GM12801 (cell line): ENCODE results near the gene VAV3.

ENCODE experiments used
- CTCF ChIP-seq: IDR thresholded peaks from one replicate; pipeline ENCODE4 v1.5.1; 2011; ENCODE audit warnings: control low read depth; ENCODE audit not compliant: insufficient read length; ENCODE audit errors: extremely low read depth

The VAV3 gene

GRCh38 chr1:107877745-107878144, 87.2 kb downstream of the VAV3 start:
- no peak for TF ChIP-seq CTCF

- TF ChIP-seq CTCF, result no peak
Observed at GRCh38 chr1:107877092-107877491, 87.9 kb downstream of the VAV3 start.

GRCh38 chr1:107875689-107876088, 89.3 kb downstream of the VAV3 start:
- TF ChIP-seq CTCF, result no peak

- no peak for TF ChIP-seq CTCF
Observed at GRCh38 chr1:107874221-107874620, 90.8 kb downstream of the VAV3 start.

GRCh38 chr1:107871687-107872395, 93.1 kb downstream of the VAV3 start:
- no peak for TF ChIP-seq CTCF

GRCh38 chr1:107871259-107871658, 93.7 kb downstream of the VAV3 start:
- no peak for TF ChIP-seq CTCF

- TF ChIP-seq CTCF, result no peak
Observed at GRCh38 chr1:107870696-107871095, 94.3 kb downstream of the VAV3 start.
